T-helper 9 cell (primary cell): ENCODE measurements around the gene ERCC5.

Experiments
- DNase-seq: peaks from one replicate; pipeline ENCODE4 v3.0.0-alpha.2; 2020

The ERCC5 gene

DNA sequence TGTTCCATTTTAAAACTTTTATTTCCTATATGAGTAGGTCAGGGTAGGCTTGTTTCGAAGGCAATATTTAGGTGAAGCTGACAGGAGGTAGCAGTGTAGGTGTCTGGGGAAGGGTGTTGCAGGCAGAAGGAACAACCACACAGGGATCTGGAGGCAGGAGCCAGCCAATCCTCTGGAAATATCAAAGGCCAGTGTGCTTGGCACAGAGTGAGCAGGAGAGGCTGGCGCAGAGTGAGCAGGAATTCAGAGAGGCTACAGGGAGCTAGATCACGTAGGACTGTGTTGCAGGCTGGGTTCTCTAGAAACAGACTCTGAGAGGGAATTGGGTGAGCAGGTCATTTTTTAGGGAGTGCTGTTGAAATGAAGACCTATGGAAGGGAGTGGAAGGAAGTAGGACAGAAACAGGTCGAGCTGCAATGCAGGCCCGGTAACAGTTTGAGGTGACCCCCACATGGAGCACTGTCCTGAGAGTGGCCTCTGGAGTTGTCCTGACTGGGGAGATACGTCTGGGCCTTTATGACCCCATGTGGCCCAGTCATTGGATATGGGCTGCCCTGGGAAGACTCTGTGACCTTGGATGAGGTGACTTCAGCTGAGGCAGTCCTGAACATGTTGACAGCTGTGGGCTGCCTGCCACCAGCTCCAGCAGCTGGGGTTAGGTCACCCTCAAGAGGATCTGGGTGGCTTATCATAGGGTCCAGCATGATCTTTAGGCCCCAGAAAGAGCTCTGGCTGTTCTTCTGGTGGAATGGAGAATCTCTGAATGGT lies 51.7 kb downstream of the ERCC5 start:
- DNase-seq, result no peak

- no peak for DNase-seq
Measured at GRCh38 chr13:102900193-102900608, 54.4 kb downstream of the ERCC5 start.

GRCh38 chr13:102901056-102901455 lies 55.2 kb downstream of the ERCC5 start:
- no peak for DNase-seq

- no peak for DNase-seq
Measured at GRCh38 chr13:102901615-102902305, 55.9 kb downstream of the ERCC5 start.

DNA sequence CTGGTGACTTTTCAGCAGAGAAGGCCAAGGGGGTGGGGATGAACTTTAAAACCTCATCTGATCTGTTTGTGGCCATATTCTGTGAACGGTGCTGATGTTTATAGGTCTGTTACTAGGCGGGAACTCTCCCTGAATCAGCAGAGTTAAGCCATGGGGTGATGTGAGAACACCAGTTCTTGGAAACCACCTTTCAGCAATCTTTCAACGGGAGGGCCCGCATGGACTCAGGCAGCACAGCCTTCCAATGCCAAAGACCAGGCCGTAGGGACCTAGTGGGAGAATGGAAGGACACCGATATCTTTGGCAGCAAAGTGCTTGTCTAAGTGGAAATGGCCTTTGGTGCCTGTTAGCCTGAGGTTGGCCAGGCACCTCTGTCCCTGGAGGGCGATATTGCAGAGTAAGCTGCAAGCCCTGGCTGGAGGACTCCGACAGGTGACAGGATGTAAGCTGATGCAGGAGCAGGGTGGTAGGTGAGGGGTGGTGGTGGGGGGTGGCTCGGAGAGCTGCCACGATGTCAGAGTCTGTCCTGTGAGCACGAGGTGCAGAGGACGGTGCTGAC lies 57.0 kb downstream of the ERCC5 start:
- DNase-seq, result no peak

DNA sequence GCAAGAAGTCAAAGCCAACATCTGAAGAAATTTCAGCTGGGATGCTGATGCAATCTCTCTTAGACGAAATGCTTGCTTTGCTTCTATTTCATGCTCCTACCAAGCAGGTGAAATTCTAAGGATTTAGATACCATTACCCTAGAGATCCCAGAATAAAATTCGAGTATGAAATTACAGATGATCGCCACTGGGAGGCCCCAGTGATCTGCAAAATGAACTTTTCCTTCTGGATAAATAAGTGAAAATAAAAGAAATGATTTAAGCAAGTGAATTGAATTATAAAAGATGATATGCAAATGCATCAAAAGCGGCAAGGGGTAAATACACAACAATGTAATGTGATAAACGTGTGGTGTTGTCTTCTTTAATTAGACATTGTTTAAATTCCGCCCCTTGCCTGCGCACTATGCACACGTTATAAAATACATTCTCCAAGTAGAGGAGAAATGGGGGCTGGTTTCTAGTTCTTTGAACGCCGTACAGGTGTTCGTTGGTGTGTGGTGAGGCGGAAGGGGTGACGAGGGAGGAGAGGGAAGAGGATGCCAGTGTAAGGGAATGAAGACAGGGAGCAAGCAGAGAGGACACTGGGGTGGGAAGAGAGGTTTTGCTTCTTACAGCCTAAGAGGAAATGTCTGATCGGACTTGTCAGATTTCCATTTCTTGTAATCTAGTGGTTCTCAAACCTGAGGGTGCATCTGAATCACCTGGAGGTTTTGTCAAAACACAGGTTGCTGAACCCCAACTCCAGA lies 58.0 kb downstream of the ERCC5 start:
- DNase-seq, result no peak

DNA sequence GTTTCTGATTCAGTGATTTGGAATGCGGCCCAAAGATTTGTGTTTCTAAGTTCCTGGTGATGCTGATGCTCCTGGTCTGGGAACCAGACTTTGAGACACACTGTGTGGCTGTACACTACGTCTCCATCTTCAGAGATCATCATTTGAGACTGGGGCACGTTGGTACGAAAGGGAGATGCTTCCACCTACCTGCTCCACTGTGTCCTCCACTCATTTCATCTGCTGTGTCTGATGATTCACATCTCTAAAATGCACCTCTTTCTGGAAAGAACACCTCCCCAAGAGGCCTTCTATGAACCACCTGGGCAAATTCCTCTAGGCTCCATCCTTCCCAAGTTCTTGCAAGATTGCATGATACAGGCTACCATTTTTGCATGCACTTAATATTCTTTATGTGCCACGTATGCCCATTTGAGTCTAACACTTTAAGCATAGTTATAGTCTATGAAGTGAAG lies 58.6 kb downstream of the ERCC5 start:
- no peak for DNase-seq

- no peak for DNase-seq
Measured at GRCh38 chr13:102905905-102906771, 60.3 kb downstream of the ERCC5 start.

GRCh38 chr13:102907016-102907756 lies 61.4 kb downstream of the ERCC5 start:
- DNase-seq, result no peak

DNA sequence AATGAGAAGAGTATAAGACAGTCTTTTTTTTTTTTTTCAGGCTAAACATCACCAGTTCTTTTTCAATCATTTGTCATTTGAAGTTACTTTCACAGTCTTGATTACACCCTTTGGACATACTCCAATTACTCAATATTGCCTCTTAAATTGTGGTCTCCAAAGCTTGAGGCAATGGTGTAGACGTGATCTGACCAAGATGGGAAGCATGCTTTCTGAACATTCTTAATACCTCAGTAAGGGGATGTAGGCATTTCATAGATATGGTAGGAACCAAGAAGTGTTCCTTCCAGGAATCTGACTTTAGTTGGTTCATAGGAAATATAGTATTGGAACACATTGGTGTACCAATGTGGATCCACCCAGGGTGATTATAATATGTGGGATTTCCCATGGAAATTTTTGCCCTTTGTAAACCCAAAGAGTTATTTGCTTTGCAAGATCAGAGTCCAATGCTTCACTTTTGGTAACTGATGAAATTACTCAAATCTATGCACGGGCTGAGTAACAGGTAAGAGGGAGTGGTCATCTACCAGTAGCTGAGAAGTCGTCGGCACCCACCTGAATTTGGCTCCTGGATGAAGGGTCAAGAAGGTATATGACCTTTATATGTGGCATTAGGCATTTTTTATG lies 62.2 kb downstream of the ERCC5 start:
- DNase-seq, result no peak

DNA sequence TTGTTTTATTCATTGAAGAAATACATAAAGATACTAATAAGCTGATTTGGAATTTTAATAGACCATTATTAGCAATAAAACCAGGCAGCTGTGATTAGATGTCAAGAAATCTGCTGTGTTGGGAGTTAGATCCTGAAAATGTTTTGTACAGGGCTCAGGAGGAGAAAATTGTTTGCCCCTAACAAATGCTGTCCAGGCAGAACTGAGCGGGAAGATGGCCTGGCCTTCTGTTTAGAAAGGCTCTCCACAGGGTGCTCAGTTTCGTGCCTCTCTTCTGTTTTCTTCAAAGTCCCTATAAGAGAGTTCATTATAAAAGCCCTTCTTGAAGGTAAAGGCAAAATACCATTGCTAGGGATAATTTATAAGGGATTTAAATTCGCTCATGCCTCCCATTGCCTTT lies 64.1 kb downstream of the ERCC5 start:
- no peak for DNase-seq

DNA sequence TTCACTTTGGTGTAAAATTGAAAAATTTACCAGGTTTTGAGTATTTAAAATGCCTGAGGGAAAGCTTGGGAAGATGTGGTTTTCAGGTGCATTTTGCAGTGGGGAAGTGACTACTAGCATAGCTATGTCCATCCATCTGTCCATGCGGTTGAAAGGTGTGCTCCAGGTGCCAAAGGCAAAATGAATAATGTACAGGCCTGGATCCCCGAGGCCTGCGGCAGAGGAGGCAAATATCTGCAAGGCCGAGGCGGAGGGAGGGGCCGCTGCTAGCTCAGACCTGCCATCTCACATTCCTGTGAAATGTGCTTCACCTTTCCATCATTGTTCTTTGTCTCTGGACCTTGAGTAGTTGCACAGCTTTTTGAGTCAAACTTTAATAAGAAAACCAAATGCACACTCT lies 65.5 kb downstream of the ERCC5 start:
- DNase-seq, result no peak

- DNase-seq, result no peak
Measured at GRCh38 chr13:102912599-102912998, 66.8 kb downstream of the ERCC5 start.

- DNase-seq, result no peak
Measured at GRCh38 chr13:102913914-102914313, 68.1 kb downstream of the ERCC5 start.

DNA sequence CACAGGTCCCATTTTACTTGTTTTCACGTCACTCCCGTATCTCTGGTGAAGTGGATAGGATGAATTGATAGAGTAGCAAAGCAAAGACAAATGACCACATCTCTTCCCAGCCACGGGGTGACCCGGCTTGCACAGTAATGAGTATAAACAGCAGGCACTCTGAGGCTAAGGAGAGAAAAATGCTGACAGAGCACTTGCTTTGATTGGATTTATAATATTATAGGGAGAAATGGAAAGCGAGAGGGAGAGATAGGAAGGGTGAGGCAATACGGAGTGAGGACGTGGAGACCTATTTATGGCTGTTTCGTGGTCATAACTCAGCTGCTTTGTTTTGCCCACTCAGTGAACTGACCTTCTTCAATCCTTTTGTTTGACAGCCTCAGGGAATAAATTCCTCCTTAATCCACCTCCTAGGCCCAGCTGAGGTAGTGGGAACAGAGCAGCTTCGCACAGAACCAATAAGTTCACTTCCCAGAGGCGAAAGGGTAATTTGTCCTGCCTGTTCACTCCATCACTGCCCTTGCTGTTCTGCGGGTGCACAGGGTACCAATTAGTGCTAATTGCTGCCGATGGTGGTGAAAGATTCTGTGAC lies 68.6 kb downstream of the ERCC5 start:
- DNase-seq, result no peak

GRCh38 chr13:102915393-102915930 lies 69.6 kb downstream of the ERCC5 start:
- no peak for DNase-seq

GRCh38 chr13:102917019-102917418 lies 71.2 kb downstream of the ERCC5 start:
- no peak for DNase-seq

DNA sequence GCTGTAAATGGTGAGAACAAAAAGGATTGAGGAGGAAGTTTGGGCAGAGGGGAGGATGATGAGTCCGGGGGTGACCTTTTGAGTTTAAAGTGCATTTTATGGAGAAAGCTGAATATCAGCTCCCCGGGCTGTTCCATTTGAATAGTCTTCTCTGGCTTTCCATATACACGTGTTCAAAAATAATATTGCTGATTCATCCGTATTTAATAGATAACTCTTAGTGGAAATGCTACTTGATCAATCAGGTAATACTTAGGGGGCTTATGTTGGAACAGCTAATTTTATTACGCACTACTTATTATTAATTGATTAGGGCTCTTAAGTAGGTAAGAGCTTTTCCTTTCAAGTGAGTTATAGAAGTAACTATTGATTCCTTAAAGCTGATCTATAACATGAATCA lies 76.4 kb downstream of the ERCC5 start:
- no peak for DNase-seq
